ENCODE measurements around the gene ZSCAN4. TPM values are rescaled to one million over a fixed set of nuclear protein-coding genes. Genes with fewer than 3 reads are reported as not detected.

Gene ZSCAN4
- total RNA-seq, 1 experiment from 2014 or later: not detected

DNA sequence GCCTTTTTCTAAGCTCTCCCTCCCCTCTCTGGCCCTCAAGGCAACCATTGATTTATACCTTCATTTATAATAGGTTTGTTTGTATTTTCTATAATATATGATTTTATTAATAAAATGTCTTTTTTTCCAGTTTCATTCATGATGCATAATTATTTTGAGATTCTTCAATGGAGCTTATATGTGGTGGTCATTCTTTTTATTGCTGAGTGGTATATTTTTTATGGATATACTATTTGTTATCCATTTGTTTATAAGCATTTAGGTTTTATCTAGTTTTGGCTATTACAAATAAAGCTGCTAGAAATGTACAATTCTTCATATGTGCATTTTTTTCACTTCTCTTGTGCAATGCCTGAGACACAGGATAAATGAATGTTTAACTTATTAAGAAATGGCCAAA lies 25.0 kb upstream of the ZSCAN4 start:
- CTCF ChIA-PET: no interaction called here
- no peak overlapping the region for H3K27ac ChIP-seq (ENCODE audit: low read length)
- ATAC-seq (no peak), DNase-seq (ENCODE audit: low read depth, low spot score) (no peak)
- H3K4me1 ChIP-seq (ENCODE audit: control insufficient read depth, insufficient read depth, low read length): no peaks in the 10 kb centered on the region
- in situ Hi-C loops (cut with HindIII; ENCODE audit: low pct_unique_long_range_greater_than_20kb, low sequenced_read_pairs): no loop called here
- no TSS peak for BruUV-seq (replicated peaks)
- H3K36me3 ChIP-seq (ENCODE audit: control insufficient read depth, insufficient read depth, low read length): peaks cover 2% of the 10 kb centered on the region; the same call in 1 of the 2 replicates
- POLR2A ChIA-PET: interaction anchor here (0.6 kb wide), 1 partner anchor 90 kb away, joined by 3 read pairs; no protein-coding TSS in a partner anchor
- H3K4me3 ChIP-seq (ENCODE audit: low read depth in 2 of 2, low read length in 2 of 2): no peak overlapping the region
- intact Hi-C loops (cut with micrococcal nuclease; ENCODE audit: unreplicated experiment): no loop called here
- TF ChIP-seq, protein P1, sequence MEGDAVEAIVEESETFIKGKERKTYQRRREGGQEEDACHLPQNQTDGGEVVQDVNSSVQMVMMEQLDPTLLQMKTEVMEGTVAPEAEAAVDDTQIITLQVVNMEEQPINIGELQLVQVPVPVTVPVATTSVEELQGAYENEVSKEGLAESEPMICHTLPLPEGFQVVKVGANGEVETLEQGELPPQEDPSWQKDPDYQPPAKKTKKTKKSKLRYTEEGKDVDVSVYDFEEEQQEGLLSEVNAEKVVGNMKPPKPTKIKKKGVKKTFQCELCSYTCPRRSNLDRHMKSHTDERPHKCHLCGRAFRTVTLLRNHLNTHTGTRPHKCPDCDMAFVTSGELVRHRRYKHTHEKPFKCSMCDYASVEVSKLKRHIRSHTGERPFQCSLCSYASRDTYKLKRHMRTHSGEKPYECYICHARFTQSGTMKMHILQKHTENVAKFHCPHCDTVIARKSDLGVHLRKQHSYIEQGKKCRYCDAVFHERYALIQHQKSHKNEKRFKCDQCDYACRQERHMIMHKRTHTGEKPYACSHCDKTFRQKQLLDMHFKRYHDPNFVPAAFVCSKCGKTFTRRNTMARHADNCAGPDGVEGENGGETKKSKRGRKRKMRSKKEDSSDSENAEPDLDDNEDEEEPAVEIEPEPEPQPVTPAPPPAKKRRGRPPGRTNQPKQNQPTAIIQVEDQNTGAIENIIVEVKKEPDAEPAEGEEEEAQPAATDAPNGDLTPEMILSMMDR (IDR thresholded peaks at IDR 0.05): no peak
- TF ChIP-seq, protein P2, sequence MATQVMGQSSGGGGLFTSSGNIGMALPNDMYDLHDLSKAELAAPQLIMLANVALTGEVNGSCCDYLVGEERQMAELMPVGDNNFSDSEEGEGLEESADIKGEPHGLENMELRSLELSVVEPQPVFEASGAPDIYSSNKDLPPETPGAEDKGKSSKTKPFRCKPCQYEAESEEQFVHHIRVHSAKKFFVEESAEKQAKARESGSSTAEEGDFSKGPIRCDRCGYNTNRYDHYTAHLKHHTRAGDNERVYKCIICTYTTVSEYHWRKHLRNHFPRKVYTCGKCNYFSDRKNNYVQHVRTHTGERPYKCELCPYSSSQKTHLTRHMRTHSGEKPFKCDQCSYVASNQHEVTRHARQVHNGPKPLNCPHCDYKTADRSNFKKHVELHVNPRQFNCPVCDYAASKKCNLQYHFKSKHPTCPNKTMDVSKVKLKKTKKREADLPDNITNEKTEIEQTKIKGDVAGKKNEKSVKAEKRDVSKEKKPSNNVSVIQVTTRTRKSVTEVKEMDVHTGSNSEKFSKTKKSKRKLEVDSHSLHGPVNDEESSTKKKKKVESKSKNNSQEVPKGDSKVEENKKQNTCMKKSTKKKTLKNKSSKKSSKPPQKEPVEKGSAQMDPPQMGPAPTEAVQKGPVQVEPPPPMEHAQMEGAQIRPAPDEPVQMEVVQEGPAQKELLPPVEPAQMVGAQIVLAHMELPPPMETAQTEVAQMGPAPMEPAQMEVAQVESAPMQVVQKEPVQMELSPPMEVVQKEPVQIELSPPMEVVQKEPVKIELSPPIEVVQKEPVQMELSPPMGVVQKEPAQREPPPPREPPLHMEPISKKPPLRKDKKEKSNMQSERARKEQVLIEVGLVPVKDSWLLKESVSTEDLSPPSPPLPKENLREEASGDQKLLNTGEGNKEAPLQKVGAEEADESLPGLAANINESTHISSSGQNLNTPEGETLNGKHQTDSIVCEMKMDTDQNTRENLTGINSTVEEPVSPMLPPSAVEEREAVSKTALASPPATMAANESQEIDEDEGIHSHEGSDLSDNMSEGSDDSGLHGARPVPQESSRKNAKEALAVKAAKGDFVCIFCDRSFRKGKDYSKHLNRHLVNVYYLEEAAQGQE (IDR thresholded peaks at IDR 0.05; ENCODE audit: insufficient read depth in 1 of 2, low read depth in 2 of 2, low read length in 1 of 2): no peak
- TF ChIP-seq POLR2AphosphoS5 (IDR thresholded peaks at IDR 0.05; ENCODE audit: low read depth, low read length): no peak
- no peak for TF ChIP-seq SIN3A (IDR thresholded peaks at IDR 0.05; ENCODE audit: borderline replicate concordance, insufficient read depth, low read depth, low read length)
- no peak for TF ChIP-seq TCF7L2 (IDR thresholded peaks at IDR 0.05; ENCODE audit: low read depth, low read length)
- H3K9me3 ChIP-seq (ENCODE audit: control insufficient read depth, insufficient read depth, low read depth, low read length): peaks cover 45% of the 10 kb centered on the region
- H3K27me3 ChIP-seq (ENCODE audit: control insufficient read depth, insufficient read depth, low read length): no peaks in the 10 kb centered on the region

DNA sequence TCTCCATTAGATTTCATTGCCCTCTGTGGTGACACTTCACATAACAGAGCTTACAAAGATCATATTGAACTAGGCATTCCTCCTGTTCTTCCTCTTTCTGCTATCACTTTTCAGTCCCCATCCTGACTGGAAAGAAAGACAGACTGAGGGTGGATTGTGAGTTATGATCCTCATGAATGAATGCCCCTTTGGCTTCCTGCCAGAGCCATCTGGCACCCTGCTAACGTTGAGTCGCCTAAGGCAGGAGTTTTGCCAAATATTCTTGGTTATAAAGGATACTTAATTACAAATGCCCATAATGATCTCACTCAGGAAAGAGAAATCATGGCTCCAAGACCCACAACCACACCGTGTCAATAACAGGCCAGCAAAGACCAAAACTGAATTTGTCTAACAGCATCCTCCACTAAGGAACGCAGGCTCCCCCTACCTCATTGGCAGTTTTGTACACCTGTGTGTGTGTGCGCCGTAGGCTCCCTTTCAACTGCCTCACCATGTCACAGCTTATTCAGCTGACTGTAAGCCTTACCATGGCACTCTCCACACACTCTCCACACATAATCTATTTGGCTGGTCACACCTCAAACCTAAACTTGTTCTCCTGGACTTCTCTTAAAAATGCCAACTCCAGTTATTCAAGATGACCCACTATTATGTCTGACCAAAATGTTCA lies 20.3 kb upstream of the ZSCAN4 start:
- Histone ChIP-seq H3K9me3 (ENCODE audit: control insufficient read depth, insufficient read depth, low read depth, low read length) (0 out of 2 replicates have a peak, but pooled peaks cover under 1% of the 10 kb centered on the region), H3K36me3 (ENCODE audit: control insufficient read depth, insufficient read depth, low read length) (no peaks in the 10 kb centered on the region), H3K4me3 (ENCODE audit: low read depth in 2 of 2, low read length in 2 of 2) (no peak overlapping the region), H3K4me1 (ENCODE audit: control insufficient read depth, insufficient read depth, low read length) (no peaks in the 10 kb centered on the region), H3K27me3 (ENCODE audit: control insufficient read depth, insufficient read depth, low read length) (no peaks in the 10 kb centered on the region), H3K27ac (ENCODE audit: low read length) (no peak overlapping the region)
- ATAC-seq (no peak), DNase-seq (ENCODE audit: low read depth, low spot score) (no peak)
- intact Hi-C loops (cut with micrococcal nuclease; ENCODE audit: unreplicated experiment) (no loop called here), in situ Hi-C loops (cut with HindIII; ENCODE audit: low pct_unique_long_range_greater_than_20kb, low sequenced_read_pairs) (no loop called here)
- BruUV-seq (replicated peaks): no TSS peak
- CTCF ChIA-PET: interaction anchor here (0.6 kb wide), 1 partner anchor 533 kb away, joined by 3 read pairs; no protein-coding TSS in a partner anchor
- no peak for TF ChIP-seq POLR2AphosphoS5 (IDR thresholded peaks at IDR 0.05; ENCODE audit: low read depth, low read length)
- TF ChIP-seq SIN3A (IDR thresholded peaks at IDR 0.05; ENCODE audit: borderline replicate concordance, insufficient read depth, low read depth, low read length): no peak
- TF ChIP-seq TCF7L2 (IDR thresholded peaks at IDR 0.05; ENCODE audit: low read depth, low read length): no peak
- TF ChIP-seq, protein P1 (IDR thresholded peaks at IDR 0.05): no peak
- TF ChIP-seq, protein P2 (IDR thresholded peaks at IDR 0.05; ENCODE audit: insufficient read depth in 1 of 2, low read depth in 2 of 2, low read length in 1 of 2): no peak
- POLR2A ChIA-PET: interaction anchor here (0.6 kb wide), 1 partner anchor 121 kb away, joined by 7 read pairs; the partner anchor contains the start of gene ZNF586
